DND-41 (cell line): ENCODE data around the gene VPS33B.
A peak's percentile ranks its signal among the peaks of the same experiment; 100 is the strongest.

Source experiments
- ATAC-seq: fragments of 200-7000 bp; cut with Tn5 transposase; 3 replicates; pipeline ENCODE4 v1.9.1; 2021; ENCODE audit warnings: low read depth; ENCODE audit not compliant: insufficient read depth
- DNase-seq: peaks from one replicate; pipeline ENCODE4 v3.0.0-alpha.2; 2020
- H2AFZ ChIP-seq: 2 replicates; pipeline ENCODE4 v1.6.0; 2012; ENCODE audit warnings: low read depth, low read length
- H3K27ac ChIP-seq: 2 replicates; pipeline ENCODE4 v1.5.1; 2012; ENCODE audit warnings: low read length, inconsistent platforms
- H3K27me3 ChIP-seq: fragments of 200-600 bp; sonication (generic); 2 replicates; pipeline ENCODE4 v1.6.0; 2012; ENCODE audit warnings: low read length, mild to moderate bottlenecking, inconsistent platforms; ENCODE audit not compliant: insufficient read depth, poor library complexity
- H3K36me3 ChIP-seq: 2 replicates; pipeline ENCODE4 v1.5.1; 2012; ENCODE audit warnings: low read length, inconsistent platforms; ENCODE audit not compliant: insufficient read depth
- H3K4me1 ChIP-seq: 2 replicates; pipeline ENCODE4 v1.5.1; 2012; ENCODE audit warnings: mild to moderate bottlenecking, low read length; ENCODE audit not compliant: insufficient read depth
- H3K4me2 ChIP-seq: 2 replicates; pipeline ENCODE4 v1.6.0; 2012; ENCODE audit warnings: mild to moderate bottlenecking, moderate library complexity, low read length, inconsistent platforms; ENCODE audit not compliant: insufficient read depth
- H3K4me3 ChIP-seq, 2 experiments: fragments of 200-600 bp in 1 of 2; shearing (Covaris generic) in 1 of 2; 2 replicates each; pipeline ENCODE4 v1.5.1; 2012 to 2016; ENCODE audit warnings: inconsistent platforms in 2 of 2, low read length in 2 of 2, mild to moderate bottlenecking in 2 of 2, low read depth in 1 of 2, moderate library complexity in 1 of 2
- H3K79me2 ChIP-seq: 2 replicates; pipeline ENCODE4 v1.6.0; 2012; ENCODE audit warnings: low read length, inconsistent platforms; ENCODE audit not compliant: insufficient read depth
- H3K9ac ChIP-seq: 2 replicates; pipeline ENCODE4 v1.6.0; 2012; ENCODE audit warnings: low read depth, mild to moderate bottlenecking, inconsistent platforms, low read length, moderate library complexity
- H3K9me3 ChIP-seq: 2 replicates; pipeline ENCODE4 v1.5.1; 2012; ENCODE audit warnings: low read length, moderate library complexity, mild to moderate bottlenecking, inconsistent platforms; ENCODE audit not compliant: insufficient read depth, severe bottlenecking
- H4K20me1 ChIP-seq: 2 replicates; pipeline ENCODE4 v1.6.0; 2012; ENCODE audit warnings: low read length; ENCODE audit not compliant: insufficient read depth
- EZH2 ChIP-seq: IDR thresholded peaks from 3 replicates; pipeline ENCODE4 v1.6.1; 2012; ENCODE audit warnings: borderline replicate concordance, low read depth, mild to moderate bottlenecking, moderate library complexity, low read length, inconsistent platforms; ENCODE audit not compliant: severe bottlenecking
- TF ChIP-seq, protein P1 (sequence below): IDR thresholded peaks from 2 replicates; pipeline ENCODE4 v1.5.1; 2012; ENCODE audit warnings: borderline replicate concordance, low read length, moderate library complexity, mild to moderate bottlenecking; ENCODE audit not compliant: poor library complexity, severe bottlenecking; ENCODE audit errors: extremely low read depth

The VPS33B gene

DNA sequence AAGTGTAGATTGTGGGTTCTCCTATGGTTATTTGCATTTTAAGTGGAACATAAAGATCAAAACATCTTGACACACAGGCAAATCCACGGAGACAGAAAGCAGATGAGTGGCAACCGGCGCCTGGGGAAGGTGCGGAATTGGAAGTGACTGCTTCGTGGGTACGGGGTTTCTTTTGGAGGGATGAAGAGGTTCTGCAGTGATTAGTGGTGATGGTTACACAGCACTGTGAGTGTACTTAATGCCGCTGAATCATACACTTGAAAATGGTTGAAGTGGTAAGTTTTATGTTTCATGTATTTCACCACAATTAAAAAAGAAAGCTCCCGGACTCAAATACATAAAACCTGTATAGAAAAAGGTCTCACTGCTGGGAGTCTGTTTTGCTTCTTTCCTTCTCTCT, 18.5 kb upstream of the VPS33B start:
- no peaks in the 10 kb centered on the region for H3K9me3 ChIP-seq
- H4K20me1 ChIP-seq = no peaks in the 10 kb centered on the region
- H3K4me3 ChIP-seq = no peak overlapping the region
- H3K27ac ChIP-seq = no peak overlapping the region
- H2AFZ ChIP-seq = no peak overlapping the region
- no peaks in the 10 kb centered on the region for H3K27me3 ChIP-seq
- no peak for TF ChIP-seq EZH2
- TF ChIP-seq, protein P1, sequence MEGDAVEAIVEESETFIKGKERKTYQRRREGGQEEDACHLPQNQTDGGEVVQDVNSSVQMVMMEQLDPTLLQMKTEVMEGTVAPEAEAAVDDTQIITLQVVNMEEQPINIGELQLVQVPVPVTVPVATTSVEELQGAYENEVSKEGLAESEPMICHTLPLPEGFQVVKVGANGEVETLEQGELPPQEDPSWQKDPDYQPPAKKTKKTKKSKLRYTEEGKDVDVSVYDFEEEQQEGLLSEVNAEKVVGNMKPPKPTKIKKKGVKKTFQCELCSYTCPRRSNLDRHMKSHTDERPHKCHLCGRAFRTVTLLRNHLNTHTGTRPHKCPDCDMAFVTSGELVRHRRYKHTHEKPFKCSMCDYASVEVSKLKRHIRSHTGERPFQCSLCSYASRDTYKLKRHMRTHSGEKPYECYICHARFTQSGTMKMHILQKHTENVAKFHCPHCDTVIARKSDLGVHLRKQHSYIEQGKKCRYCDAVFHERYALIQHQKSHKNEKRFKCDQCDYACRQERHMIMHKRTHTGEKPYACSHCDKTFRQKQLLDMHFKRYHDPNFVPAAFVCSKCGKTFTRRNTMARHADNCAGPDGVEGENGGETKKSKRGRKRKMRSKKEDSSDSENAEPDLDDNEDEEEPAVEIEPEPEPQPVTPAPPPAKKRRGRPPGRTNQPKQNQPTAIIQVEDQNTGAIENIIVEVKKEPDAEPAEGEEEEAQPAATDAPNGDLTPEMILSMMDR = no peak
- ATAC-seq = no peak
- no peaks in the 10 kb centered on the region for H3K4me1 ChIP-seq
- no peak for DNase-seq
- no peak overlapping the region for H3K4me2 ChIP-seq
- H3K9ac ChIP-seq = no peak overlapping the region
- no peaks in the 10 kb centered on the region for H3K79me2 ChIP-seq
- no peaks in the 10 kb centered on the region for H3K36me3 ChIP-seq

DNA sequence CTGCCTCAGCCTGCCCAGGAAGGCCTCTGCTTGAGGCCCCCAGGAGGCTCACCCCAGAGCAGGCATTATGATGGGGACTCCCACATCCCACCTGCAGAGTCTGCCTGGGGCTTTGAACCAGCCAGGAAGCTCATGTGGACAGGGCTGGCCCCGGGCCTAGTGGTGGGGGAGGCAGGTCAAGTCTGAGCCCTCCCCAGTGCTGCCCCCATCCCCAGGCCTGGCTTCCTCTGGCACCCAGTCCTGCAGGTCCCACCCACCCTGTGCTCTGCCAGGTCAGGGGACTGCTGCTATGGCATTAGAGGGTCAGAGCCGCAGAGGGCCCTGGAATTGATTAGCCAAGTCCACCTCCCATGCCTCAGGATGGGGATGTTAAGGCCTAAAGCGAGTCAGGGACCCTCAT, 17.6 kb upstream of the VPS33B start:
- no peaks in the 10 kb centered on the region for H3K36me3 ChIP-seq
- no peak for TF ChIP-seq EZH2
- TF ChIP-seq, protein P1 = no peak
- no peaks in the 10 kb centered on the region for H3K4me1 ChIP-seq
- H3K4me2 ChIP-seq = no peak overlapping the region
- no peak overlapping the region for H3K27ac ChIP-seq
- no peak overlapping the region for H3K9ac ChIP-seq
- no peaks in the 10 kb centered on the region for H4K20me1 ChIP-seq
- H2AFZ ChIP-seq = no peak overlapping the region
- H3K9me3 ChIP-seq = no peaks in the 10 kb centered on the region
- H3K4me3 ChIP-seq = no peak overlapping the region
- no peak for ATAC-seq
- H3K27me3 ChIP-seq = no peaks in the 10 kb centered on the region
- no peaks in the 10 kb centered on the region for H3K79me2 ChIP-seq
- no peak for DNase-seq

DNA sequence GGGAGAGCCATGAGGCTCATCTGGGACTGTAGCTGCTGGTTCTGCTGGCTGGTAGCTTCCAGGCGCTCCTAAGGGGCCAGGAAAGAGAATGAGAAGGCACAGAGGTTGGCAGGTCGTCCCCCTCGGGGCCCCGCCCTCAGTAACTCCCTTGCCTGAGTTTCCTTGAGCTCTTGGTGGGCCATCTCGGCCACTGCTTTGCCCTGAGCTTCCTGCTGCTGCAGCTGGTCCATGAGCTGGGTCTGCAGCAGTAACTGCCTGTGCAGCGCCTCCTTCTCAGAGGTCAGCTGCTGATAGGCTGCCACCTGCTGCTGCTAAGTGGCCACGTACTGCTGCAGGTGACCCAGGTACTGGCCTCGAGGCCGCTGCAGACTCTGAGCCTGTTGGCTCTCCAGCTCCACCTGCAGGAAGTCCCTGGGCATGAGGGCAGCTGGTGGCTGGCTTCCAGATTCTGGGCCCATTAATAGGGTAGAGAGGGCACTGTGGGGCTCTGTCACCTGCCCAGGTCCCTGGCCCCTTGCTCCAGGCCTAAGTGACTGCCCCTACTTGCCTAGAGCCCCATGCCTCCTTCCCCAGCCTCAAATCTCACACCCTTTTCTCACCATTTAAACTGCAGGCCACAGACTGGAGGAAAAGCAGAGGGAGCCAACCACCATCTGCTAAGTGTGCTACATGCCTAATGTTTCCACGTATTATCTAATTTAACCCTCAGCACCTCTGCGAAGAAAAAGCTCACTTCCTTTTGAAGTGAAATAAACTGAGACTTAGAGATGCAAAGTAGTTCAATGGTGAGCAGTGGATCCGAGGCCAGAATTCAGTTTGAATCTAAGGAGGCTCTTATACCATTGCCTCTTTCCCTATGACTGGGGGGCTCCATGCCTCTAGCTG, 10.8 kb upstream of the VPS33B start:
- DNase-seq = peak; percentile 21
- Histone ChIP-seq H3K27me3 (no peaks in the 10 kb centered on the region), H4K20me1 (no peaks in the 10 kb centered on the region), H3K36me3 (no peaks in the 10 kb centered on the region), H3K79me2 (no peaks in the 10 kb centered on the region), H3K9me3 (no peaks in the 10 kb centered on the region), H3K27ac (no peak overlapping the region), H3K4me2 (no peak overlapping the region), H3K4me3 (no peak overlapping the region), H2AFZ (peak overlapping the region; percentile 31; the same call in 1 of the 2 replicates), H3K9ac (no peak overlapping the region), H3K4me1 (no peaks in the 10 kb centered on the region; the same call in 1 of the 2 replicates)
- no peak for TF ChIP-seq EZH2
- TF ChIP-seq, protein P1 = peak; percentile 65
- ATAC-seq = peak; percentile 57; the same call in 2 of the 3 replicates
